HL-60/S4 treated with retinoic acid at 250 ng/mL for 4 days and 3 days (cell line): ENCODE results near the gene GLS.

Experiments used
- in situ Hi-C: fragments of 300-500 bp; cut with MboI; formaldehyde crosslinking; loops from 2 replicates; pipeline ENCODE4 v1.7.0; 2022; ENCODE audit warnings: low sequenced_read_pairs

GLS gene

GRCh38 chr2:190968522-190968921, 87.9 kb downstream of the GLS start:
- in situ Hi-C loops = no loop called here

- in situ Hi-C loops = no loop called here
Measured at GRCh38 chr2:190970160-190970559, 89.5 kb downstream of the GLS start.

- in situ Hi-C loops = no loop called here
Measured at GRCh38 chr2:190970873-190971506, 90.4 kb downstream of the GLS start.

GRCh38 chr2:190972213-190972612, 91.6 kb downstream of the GLS start:
- in situ Hi-C loops = no loop called here

- in situ Hi-C loops = no loop called here
Measured at GRCh38 chr2:190972846-190973245, 92.2 kb downstream of the GLS start.

GRCh38 chr2:190973262-190973661, 92.6 kb downstream of the GLS start:
- in situ Hi-C loops = no loop called here

- in situ Hi-C loops = no loop called here
Measured at GRCh38 chr2:190973726-190974628, 93.4 kb downstream of the GLS start.

- in situ Hi-C loops = no loop called here
Measured at GRCh38 chr2:190974629-190975361, 94.2 kb downstream of the GLS start.

- in situ Hi-C loops = no loop called here
Measured at GRCh38 chr2:190976521-190976920, 95.9 kb downstream of the GLS start.

GRCh38 chr2:190977505-190977904, 96.9 kb downstream of the GLS start:
- in situ Hi-C loops = no loop called here

GRCh38 chr2:190978389-190979053, 97.9 kb downstream of the GLS start:
- in situ Hi-C loops = no loop called here

GRCh38 chr2:190979906-190980629, 99.4 kb downstream of the GLS start:
- in situ Hi-C loops = no loop called here

- in situ Hi-C loops = no loop called here
Measured at GRCh38 chr2:190980630-190981209, 100.1 kb downstream of the GLS start.

- in situ Hi-C loops = no loop called here
Measured at GRCh38 chr2:190981333-190981732, 100.7 kb downstream of the GLS start.

- in situ Hi-C loops = no loop called here
Measured at GRCh38 chr2:190981733-190982132, 101.1 kb downstream of the GLS start.

GRCh38 chr2:190982262-190983034, 101.8 kb downstream of the GLS start:
- in situ Hi-C loops = no loop called here

- in situ Hi-C loops = no loop called here
Measured at GRCh38 chr2:190984595-190984994, 104.0 kb downstream of the GLS start.

- in situ Hi-C loops = no loop called here
Measured at GRCh38 chr2:190986221-190986953, 105.8 kb downstream of the GLS start.

GRCh38 chr2:190987116-190987515, 106.5 kb downstream of the GLS start:
- in situ Hi-C loops = no loop called here
